GM19025 (cell line): ENCODE data around the gene PIK3C2G.
"Not testable (repeated sequence)": the region's sequence is repeated elsewhere in the genome, so short reads cannot be mapped to it uniquely, and the experiment has no call there.

Experiments
- ATAC-seq: cut with Tn5 transposase; IDR thresholded peaks from one replicate; pipeline ENCODE4 v1.9.1; 2021; ENCODE audit warnings: mild to moderate bottlenecking, low read depth, moderate library complexity; ENCODE audit not compliant: unreplicated experiment

The PIK3C2G gene, protein sequence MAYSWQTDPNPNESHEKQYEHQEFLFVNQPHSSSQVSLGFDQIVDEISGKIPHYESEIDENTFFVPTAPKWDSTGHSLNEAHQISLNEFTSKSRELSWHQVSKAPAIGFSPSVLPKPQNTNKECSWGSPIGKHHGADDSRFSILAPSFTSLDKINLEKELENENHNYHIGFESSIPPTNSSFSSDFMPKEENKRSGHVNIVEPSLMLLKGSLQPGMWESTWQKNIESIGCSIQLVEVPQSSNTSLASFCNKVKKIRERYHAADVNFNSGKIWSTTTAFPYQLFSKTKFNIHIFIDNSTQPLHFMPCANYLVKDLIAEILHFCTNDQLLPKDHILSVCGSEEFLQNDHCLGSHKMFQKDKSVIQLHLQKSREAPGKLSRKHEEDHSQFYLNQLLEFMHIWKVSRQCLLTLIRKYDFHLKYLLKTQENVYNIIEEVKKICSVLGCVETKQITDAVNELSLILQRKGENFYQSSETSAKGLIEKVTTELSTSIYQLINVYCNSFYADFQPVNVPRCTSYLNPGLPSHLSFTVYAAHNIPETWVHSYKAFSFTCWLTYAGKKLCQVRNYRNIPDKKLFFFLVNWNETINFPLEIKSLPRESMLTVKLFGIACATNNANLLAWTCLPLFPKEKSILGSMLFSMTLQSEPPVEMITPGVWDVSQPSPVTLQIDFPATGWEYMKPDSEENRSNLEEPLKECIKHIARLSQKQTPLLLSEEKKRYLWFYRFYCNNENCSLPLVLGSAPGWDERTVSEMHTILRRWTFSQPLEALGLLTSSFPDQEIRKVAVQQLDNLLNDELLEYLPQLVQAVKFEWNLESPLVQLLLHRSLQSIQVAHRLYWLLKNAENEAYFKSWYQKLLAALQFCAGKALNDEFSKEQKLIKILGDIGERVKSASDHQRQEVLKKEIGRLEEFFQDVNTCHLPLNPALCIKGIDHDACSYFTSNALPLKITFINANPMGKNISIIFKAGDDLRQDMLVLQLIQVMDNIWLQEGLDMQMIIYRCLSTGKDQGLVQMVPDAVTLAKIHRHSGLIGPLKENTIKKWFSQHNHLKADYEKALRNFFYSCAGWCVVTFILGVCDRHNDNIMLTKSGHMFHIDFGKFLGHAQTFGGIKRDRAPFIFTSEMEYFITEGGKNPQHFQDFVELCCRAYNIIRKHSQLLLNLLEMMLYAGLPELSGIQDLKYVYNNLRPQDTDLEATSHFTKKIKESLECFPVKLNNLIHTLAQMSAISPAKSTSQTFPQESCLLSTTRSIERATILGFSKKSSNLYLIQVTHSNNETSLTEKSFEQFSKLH (N-terminal part only)

GRCh38 chr12:18261273-18261672 is at the start of gene PIK3C2G:
Gene PIK3C2G, plus strand, starts transcription at chr12:18261518. Its CDS starts 20,564 bp downstream, at chr12:18282082.
- ATAC-seq, result no peak

DNA sequence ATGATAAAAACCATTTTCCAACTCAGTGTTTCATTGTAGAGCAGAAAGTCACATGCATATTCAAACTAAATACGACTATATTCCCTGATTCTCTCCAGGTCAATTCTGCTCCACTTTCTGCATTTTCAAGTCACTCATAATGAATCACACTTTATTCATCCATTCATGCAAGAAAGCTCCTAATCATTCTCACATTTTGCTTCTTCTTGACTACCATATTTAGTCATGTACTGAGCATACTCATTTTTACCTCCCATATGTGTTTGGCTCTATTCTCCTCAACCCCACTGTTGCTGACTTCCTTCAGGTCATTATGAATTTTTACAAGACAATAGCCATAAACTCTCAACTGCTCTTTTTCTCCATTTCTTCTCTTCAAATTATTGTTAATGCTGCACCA is 43.4 kb upstream of the PIK3C2G start:
- ATAC-seq, result no peak

- no peak for ATAC-seq
Observed at GRCh38 chr12:18221726-18222125, 39.6 kb upstream of the PIK3C2G start.

DNA sequence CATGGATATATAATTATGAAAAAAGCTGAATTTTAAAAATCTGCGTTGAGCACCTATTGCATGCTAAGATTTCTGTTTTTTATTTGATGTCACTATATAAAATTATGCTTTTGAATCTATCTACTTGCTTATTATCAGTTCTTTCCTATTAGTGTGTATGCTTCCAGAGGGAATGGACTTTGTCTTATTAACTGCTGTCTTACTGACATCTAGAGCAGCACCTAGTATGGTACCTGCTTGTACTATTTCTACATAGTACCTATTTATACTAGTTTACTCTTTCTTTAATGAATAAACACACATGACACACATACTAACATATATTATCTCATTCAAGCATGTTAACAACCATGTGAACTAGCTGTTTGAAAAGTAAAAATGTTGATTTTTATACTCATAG is 38.6 kb upstream of the PIK3C2G start:
- ATAC-seq, result no peak

GRCh38 chr12:18224745-18225144 is 36.6 kb upstream of the PIK3C2G start:
- ATAC-seq, result no peak

DNA sequence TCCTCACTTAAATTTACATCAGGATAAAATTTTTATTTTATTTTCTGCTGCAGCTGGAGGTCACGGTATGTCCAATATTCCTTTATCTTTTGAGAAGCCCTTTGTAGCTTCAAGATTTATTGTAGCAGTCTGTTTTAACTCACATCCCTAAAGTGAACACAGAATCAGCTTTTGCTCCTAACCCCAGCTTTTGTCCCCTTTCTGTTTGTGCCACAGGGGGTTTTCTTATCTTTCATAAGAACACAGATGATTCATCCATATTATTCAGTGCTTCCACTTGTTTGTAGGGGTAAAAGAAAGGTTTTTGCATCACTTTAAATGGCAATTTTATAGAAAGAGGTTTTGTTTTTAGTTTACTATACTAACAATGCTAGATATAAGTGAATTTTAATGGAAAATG is 21.8 kb upstream of the PIK3C2G start:
- no peak for ATAC-seq

GRCh38 chr12:18242380-18243089 is 18.8 kb upstream of the PIK3C2G start:
- no peak for ATAC-seq

DNA sequence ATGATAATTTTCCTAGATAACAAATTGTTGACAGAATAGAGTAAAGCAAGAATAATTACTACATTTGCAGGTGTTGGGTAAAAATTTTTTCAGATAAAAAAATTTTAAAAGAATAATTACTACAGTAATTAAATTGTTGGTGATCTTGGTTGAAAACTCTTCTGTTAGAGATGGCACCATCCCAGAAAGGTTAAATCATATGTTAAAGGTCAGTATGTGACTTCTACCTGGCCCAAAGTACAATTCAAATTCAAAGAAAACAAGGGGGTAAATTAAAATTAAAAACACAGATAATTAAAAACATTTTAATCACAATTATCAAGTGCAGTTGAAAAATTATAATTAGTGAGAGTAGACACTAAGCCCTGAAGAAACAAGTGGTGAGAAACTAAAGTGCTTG is 18.1 kb upstream of the PIK3C2G start:
- ATAC-seq, result no peak

DNA sequence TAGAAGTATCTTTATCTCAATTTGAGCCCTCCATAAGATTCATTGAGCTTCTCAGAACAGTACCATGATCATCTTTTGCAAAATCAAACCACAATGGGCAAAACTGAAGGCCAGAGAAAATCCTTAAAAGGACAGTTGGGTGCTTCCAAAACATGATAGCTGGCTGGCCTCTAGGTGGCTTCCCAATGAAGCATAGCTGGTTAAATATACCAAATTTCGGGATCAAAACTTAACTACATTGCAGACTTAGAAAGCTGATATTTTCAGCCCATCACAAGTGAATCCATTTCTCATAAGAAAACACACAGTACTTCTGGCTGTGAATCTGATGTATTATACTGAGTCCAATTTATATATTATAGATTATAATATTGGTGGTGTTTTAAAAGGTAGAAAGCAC is 15.3 kb upstream of the PIK3C2G start:
- ATAC-seq, result no peak

- ATAC-seq, result no peak
Observed at GRCh38 chr12:18250313-18250916, 10.9 kb upstream of the PIK3C2G start.

DNA sequence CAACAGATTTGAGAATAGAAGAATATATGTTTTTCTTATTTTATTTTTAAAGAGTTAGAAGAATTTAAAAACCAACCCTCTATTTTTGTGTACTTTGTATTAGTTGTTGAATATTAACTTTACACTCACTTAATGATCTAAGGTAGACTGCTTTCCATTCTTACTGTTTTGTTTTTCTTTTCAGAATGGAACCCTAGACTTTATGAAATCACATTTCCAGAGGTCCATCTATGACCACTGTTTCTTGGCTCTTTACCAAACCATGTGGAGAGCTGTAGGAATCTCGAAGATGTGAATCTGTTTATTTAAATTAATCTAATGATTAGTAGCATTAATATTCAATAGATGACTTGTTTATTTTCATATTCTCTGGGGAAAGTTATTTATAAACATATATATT is 7.2 kb upstream of the PIK3C2G start:
- ATAC-seq, result no peak

GRCh38 chr12:18255004-18255403 is 6.3 kb upstream of the PIK3C2G start:
- ATAC-seq, result not testable (repeated sequence)

DNA sequence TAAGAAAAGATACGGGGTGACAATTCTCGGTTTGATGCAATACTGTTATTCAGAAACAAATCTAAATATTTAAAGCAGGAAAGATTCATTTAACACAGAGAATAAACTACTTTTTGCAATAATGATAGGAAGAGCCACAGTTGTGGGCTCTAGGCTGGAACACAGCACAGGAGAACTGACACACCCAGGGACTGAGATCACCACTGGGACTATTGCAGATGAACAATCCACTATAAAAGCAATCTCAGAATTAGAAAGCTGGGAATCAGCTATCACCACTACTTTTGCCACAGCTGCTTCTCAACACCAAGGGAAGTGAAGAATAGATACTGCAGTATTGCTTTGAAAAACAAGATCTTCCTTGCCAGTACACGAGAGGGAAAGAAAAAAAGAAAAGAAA is 4.1 kb upstream of the PIK3C2G start:
- no peak for ATAC-seq

DNA sequence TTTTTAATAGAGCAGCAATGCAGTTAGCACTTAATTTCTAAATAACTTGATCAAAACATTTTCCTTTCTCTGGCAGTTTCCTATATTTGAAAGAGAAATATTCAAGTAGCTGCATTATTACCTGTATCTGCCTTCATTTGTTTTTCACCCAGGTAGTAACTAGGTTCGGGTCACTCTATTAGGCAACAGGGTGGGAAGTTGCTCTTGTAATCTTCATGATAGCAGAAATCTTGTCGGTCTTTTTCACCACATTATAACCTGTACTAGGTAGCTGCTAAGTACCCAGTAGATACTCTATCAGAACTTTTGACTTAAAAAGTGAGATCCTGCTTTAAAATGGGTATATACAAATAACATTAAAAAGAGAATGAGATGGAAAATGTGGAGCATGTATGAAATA is 2.4 kb upstream of the PIK3C2G start:
- no peak for ATAC-seq

DNA sequence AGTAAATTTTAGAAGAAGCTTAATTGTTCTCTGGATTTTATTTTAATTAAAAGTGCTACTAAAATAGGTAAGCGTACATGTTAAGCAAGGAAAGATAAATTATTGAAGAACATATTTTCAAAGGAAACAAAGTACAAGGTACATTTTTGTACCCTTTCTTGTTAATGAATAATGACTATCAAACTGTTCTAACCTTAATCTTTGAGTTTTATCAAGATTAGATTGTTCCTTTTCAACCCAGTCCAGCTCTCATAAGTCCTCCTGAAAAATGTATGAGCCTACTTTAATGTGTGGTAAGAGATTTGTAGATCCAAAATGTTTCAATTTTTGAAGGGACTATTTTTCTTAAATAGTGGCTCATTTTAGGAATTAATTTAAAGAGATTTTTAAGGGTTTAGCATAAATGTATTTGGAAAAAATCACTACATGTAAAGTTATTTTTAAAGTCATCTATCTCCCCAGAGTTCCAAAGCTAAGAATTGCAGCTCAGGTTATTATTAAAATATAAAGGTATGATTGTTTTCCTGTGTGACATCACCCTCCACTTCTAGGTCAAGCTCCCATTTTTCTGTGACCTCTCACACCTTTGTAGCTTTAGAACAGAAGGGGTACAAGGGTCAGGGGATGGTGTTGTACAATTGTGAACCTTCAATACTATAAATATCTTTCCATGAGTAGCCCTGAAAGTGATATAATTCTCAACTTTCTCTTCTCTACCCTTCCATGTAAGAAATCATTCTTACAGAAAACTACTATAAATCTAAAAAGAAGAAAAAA is 1.2 kb upstream of the PIK3C2G start:
- ATAC-seq, result no peak

- ATAC-seq, result no peak
Observed at GRCh38 chr12:18261906-18262305, 588 bp downstream of the PIK3C2G start.

- ATAC-seq, result no peak
Observed at GRCh38 chr12:18262514-18262913, 1.2 kb downstream of the PIK3C2G start.

- no peak for ATAC-seq
Observed at GRCh38 chr12:18264581-18265075, 3.3 kb downstream of the PIK3C2G start.
